Prostate gland (tissue), 2 donors: ENCODE measurements around the gene OR52D1.

Experiments used
- POLR2A ChIP-seq: fragments of 450-650 bp; IDR thresholded peaks from one replicate; pipeline ENCODE4 v1.6.1; 2016; ENCODE audit warnings: antibody characterized with exemption, mild to moderate bottlenecking
- TF ChIP-seq, protein P1 (sequence below), 4 experiments: fragments of 200-600 bp in 2 of 4; fragments of 450-650 bp in 2 of 4; sonication (generic) in 2 of 4; IDR thresholded peaks; 1 replicate in 3 of 4; 2 replicates in 1 of 4; pipeline ENCODE4 v1.5.1; 2016 to 2019; ENCODE audit warnings: antibody characterized with exemption in 4 of 4, mild to moderate bottlenecking in 2 of 4, moderate library complexity in 2 of 4

DNA sequence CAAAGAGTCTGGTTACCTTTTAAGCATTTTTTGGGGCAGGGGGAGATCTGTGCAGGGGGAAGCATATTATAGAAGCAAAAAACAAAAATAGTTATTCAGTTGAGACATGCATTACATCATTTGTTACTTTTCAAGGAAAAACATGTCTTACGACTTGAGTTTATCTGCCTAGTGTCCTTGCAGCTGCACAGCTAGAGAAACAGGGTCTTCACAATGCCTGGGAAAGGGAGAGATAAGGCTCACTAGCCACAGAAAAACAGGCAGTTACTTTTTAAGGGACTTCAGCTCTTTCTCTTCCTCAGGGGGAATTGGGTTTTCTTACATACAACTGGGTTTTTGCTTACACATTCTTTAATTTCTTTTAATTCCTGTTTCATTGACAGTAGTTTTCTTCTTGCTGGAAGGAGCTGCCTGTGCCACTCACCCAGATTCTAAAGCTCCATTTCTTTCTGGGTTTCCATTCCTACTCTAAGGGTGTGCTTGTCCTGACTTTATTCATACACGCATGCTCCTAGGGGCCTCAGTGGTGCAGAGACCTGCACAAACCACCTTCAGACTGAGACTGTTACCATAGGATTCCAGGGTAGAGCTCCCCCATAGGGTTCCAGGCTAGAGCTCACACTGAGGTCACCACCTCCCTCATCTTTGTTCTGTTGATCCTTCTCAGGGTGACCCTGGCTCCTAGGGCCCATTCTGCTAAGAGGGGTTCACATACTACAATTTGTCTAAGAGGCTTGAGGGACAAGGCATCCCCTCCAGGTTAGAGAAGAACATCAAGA, 42.8 kb downstream of the OR52D1 start:
- no peak for TF ChIP-seq POLR2A
- TF ChIP-seq, protein P1, sequence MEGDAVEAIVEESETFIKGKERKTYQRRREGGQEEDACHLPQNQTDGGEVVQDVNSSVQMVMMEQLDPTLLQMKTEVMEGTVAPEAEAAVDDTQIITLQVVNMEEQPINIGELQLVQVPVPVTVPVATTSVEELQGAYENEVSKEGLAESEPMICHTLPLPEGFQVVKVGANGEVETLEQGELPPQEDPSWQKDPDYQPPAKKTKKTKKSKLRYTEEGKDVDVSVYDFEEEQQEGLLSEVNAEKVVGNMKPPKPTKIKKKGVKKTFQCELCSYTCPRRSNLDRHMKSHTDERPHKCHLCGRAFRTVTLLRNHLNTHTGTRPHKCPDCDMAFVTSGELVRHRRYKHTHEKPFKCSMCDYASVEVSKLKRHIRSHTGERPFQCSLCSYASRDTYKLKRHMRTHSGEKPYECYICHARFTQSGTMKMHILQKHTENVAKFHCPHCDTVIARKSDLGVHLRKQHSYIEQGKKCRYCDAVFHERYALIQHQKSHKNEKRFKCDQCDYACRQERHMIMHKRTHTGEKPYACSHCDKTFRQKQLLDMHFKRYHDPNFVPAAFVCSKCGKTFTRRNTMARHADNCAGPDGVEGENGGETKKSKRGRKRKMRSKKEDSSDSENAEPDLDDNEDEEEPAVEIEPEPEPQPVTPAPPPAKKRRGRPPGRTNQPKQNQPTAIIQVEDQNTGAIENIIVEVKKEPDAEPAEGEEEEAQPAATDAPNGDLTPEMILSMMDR (IDR thresholded peaks at IDR 0.05) = no peak
